ENCODE results near the gene GRIK4. TPM values are rescaled to one million over a fixed set of nuclear protein-coding genes. Genes with fewer than 3 reads are reported as not detected.

Gene GRIK4
- total and polyA plus RNA-seq, 2 donors (not counting 1 experiment from before 2014, with no cell fraction given) = 0.12 to 0.27 TPM

DNA sequence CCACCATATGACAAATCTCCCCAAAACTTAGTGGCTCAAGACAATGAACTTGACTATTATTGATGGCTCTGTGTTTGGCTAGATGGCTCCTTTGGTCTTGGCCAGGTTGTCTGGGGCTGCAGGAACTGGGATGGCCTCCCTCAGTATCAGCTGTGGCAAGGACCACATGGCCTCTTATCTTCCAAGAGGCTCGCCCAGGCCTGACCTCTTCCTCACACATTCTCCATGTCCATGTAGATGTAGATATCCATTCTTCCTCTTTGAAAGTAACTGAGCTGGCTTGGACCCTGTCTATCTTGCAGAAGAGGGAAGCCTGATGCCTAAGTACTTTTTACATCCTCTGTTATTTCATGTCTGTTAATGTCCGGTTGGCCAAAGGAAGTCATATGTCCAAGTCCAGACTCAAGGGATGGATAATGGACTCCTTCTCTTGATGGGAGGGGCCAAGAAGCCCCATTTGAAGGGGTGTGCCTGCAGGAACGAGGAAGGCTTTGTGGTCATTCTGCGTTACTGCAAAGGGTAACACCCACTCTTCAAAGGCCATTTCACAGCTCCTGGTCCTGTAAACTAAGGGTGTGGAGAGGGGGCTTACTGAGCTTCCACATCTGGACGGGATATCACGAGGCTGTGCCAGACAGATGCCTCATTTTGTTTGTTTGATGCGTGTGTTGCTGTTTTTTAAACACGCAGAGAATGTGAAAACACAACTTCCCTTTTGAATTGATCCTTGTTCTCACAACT is 87.1 kb downstream of the GRIK4 start:
- no peak overlapping the region for H3K4me3 ChIP-seq (ENCODE audit: control extremely low read depth in 1 of 5, extremely low read depth in 1 of 5, insufficient read depth in 1 of 5, low read depth in 2 of 5, low read length in 4 of 5)
- H4K20me1 ChIP-seq (ENCODE audit: control insufficient read depth, insufficient read depth, low read length, poor library complexity, severe bottlenecking) = no peaks in the 10 kb centered on the region
- no peaks in the 10 kb centered on the region for H3K9me3 Mint-ChIP-seq (ENCODE audit: insufficient read depth)

DNA sequence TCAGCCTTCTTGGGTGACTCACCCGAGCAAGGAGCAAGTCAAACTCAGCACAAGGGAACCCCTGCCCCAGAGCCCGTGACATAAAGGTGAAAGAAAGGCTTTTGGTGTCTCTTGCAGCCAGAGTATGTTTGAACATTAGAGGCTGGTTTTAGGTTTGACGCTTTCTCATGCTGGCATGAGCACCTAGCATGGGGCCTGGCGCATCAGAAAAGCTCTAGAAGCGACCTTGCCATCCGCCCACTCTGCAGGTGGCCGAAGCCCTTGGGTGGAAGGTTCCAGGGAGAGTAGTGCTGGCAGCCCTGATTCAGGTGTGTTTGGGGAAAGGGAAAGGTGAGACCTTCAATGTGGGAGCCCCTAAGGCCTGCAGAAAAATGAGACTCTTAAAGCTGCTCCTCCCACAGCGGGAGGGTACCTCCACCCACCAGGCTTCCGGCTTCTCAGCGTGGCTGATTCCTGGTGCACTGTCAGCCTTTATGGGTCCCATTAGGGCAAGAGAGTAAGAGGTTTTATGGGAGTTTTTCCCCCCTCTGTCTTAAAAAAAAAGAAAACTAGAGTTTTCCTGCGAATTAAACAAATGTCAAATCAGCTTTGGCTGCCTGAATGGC is 88.4 kb downstream of the GRIK4 start:
- no peak overlapping the region for H3K9ac ChIP-seq (ENCODE audit: low read length)
- no peak overlapping the region for H2AFZ ChIP-seq (ENCODE audit: insufficient read depth, low read depth, low read length, poor library complexity, severe bottlenecking)
- H4K20me1 ChIP-seq (ENCODE audit: control insufficient read depth, insufficient read depth, low read length, poor library complexity, severe bottlenecking) = no peaks in the 10 kb centered on the region
- Mint-ChIP-seq H3K4me3 (no peak overlapping the region), H3K4me1 (no peaks in the 10 kb centered on the region), H3K27ac (no peak overlapping the region), H3K9me3 (ENCODE audit: insufficient read depth) (no peaks in the 10 kb centered on the region), H3K27me3 (peaks cover 20% of the 10 kb centered on the region)
- no peaks in the 10 kb centered on the region for H3K36me3 ChIP-seq (replicated peaks in 1 of 2; ENCODE audit: control extremely low read depth in 1 of 2, control insufficient read depth in 1 of 2, extremely low read depth in 1 of 2, insufficient read depth in 2 of 2, low read length in 1 of 2)
- no peak overlapping the region for H3K4me2 ChIP-seq (replicated peaks; ENCODE audit: low read depth, low read length, poor library complexity, severe bottlenecking)
- 89% methylated on average over 7 of the region's 11 CpGs for WGBS (ENCODE audit: insufficient coverage)
- no peak for TF ChIP-seq EZH2 (IDR thresholded peaks at IDR 0.05; ENCODE audit: borderline replicate concordance, insufficient read depth, low read depth, low read length, poor library complexity, severe bottlenecking)
- TF ChIP-seq, protein P1, sequence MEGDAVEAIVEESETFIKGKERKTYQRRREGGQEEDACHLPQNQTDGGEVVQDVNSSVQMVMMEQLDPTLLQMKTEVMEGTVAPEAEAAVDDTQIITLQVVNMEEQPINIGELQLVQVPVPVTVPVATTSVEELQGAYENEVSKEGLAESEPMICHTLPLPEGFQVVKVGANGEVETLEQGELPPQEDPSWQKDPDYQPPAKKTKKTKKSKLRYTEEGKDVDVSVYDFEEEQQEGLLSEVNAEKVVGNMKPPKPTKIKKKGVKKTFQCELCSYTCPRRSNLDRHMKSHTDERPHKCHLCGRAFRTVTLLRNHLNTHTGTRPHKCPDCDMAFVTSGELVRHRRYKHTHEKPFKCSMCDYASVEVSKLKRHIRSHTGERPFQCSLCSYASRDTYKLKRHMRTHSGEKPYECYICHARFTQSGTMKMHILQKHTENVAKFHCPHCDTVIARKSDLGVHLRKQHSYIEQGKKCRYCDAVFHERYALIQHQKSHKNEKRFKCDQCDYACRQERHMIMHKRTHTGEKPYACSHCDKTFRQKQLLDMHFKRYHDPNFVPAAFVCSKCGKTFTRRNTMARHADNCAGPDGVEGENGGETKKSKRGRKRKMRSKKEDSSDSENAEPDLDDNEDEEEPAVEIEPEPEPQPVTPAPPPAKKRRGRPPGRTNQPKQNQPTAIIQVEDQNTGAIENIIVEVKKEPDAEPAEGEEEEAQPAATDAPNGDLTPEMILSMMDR (IDR thresholded peaks at IDR 0.05) = no peak
- H3K4me3 ChIP-seq (ENCODE audit: control extremely low read depth in 1 of 5, extremely low read depth in 1 of 5, insufficient read depth in 1 of 5, low read depth in 2 of 5, low read length in 4 of 5) = no peak overlapping the region
- H3K79me2 ChIP-seq (ENCODE audit: control insufficient read depth, insufficient read depth, low read length) = no peaks in the 10 kb centered on the region
- H3K4me1 ChIP-seq (ENCODE audit: control insufficient read depth in 2 of 2, insufficient read depth in 2 of 2, low read length in 2 of 2) = no peaks in the 10 kb centered on the region
- ChIA-PET CTCF (no interaction called here), POLR2A (no interaction called here)
- H3K9me3 ChIP-seq (ENCODE audit: control extremely low read depth in 1 of 3, control insufficient read depth in 2 of 3, insufficient read depth in 1 of 3, low read length in 2 of 3) = no peaks in the 10 kb centered on the region
- ATAC-seq (ENCODE audit: low read depth) = no peak
- H3K27ac ChIP-seq (ENCODE audit: low read length in 2 of 2) = no peak overlapping the region
- peaks cover 0 to 3% (median 0%) of the 10 kb centered on the region in 4 experiments for H3K27me3 ChIP-seq (replicated peaks in 1 of 4; ENCODE audit: control extremely low read depth in 1 of 4, control insufficient read depth in 3 of 4, insufficient read depth in 4 of 4, low read length in 3 of 4)
- intact Hi-C loops (cut with micrococcal nuclease) = no loop called here
- no peak for DNase-seq

More for the DNA sequence above, 87.1 kb downstream of the GRIK4 start:
- H2AFZ ChIP-seq (ENCODE audit: insufficient read depth, low read depth, low read length, poor library complexity, severe bottlenecking) = no peak overlapping the region
- no peaks in the 10 kb centered on the region for H3K9me3 ChIP-seq (ENCODE audit: control extremely low read depth in 1 of 3, control insufficient read depth in 2 of 3, insufficient read depth in 1 of 3, low read length in 2 of 3)
- H3K27me3 ChIP-seq (replicated peaks in 1 of 4; ENCODE audit: control extremely low read depth in 1 of 4, control insufficient read depth in 3 of 4, insufficient read depth in 4 of 4, low read length in 3 of 4) = peaks cover 0 to 3% (median 0%) of the 10 kb centered on the region in 4 experiments
- no peaks in the 10 kb centered on the region for H3K4me1 ChIP-seq (ENCODE audit: control insufficient read depth in 2 of 2, insufficient read depth in 2 of 2, low read length in 2 of 2)
- intact Hi-C loops (cut with micrococcal nuclease) = no loop called here
- no peak for DNase-seq
- no peaks in the 10 kb centered on the region for H3K79me2 ChIP-seq (ENCODE audit: control insufficient read depth, insufficient read depth, low read length)
- ChIA-PET POLR2A (no interaction called here), CTCF (no interaction called here)
- WGBS (ENCODE audit: insufficient coverage) = 77% methylated on average over 3 of the region's 8 CpGs
- no peak overlapping the region for H3K27ac ChIP-seq (ENCODE audit: low read length in 2 of 2)
- no peak overlapping the region for H3K9ac ChIP-seq (ENCODE audit: low read length)
- no peak overlapping the region for H3K4me2 ChIP-seq (replicated peaks; ENCODE audit: low read depth, low read length, poor library complexity, severe bottlenecking)
- H3K4me1 Mint-ChIP-seq = no peaks in the 10 kb centered on the region
- no peaks in the 10 kb centered on the region for H3K36me3 ChIP-seq (replicated peaks in 1 of 2; ENCODE audit: control extremely low read depth in 1 of 2, control insufficient read depth in 1 of 2, extremely low read depth in 1 of 2, insufficient read depth in 2 of 2, low read length in 1 of 2)
- no peak for ATAC-seq (ENCODE audit: low read depth)
- peaks cover 20% of the 10 kb centered on the region for H3K27me3 Mint-ChIP-seq
- no peak overlapping the region for H3K4me3 Mint-ChIP-seq
- TF ChIP-seq, protein P1 (IDR thresholded peaks at IDR 0.05) = no peak
- no peak for TF ChIP-seq EZH2 (IDR thresholded peaks at IDR 0.05; ENCODE audit: borderline replicate concordance, insufficient read depth, low read depth, low read length, poor library complexity, severe bottlenecking)
- no peak overlapping the region for H3K27ac Mint-ChIP-seq
